Measurements from ENCODE around the gene GLP2R. TPM values are rescaled to one million over a fixed set of nuclear protein-coding genes. Genes with fewer than 3 reads are reported as not detected.

Gene GLP2R
- polyA plus RNA-seq, 1 donor from 2014 or later, result not detected

GRCh38 chr17:9902120-9902519 is 76.4 kb downstream of the GLP2R start:
- TF ChIP-seq CTCF (IDR thresholded peaks at IDR 0.05; ENCODE audit: poor library complexity, severe bottlenecking) (no peak), MXI1 (conservative IDR thresholded peaks at IDR 0.05; ENCODE audit: poor library complexity, severe bottlenecking) (no peak), REST (IDR thresholded peaks at IDR 0.05; ENCODE audit: borderline replicate concordance) (no peak), SMC3 (conservative IDR thresholded peaks at IDR 0.05; ENCODE audit: poor library complexity) (no peak), EZH2 (IDR thresholded peaks at IDR 0.05; ENCODE audit: borderline replicate concordance, insufficient read depth, low read length, poor library complexity, severe bottlenecking) (no peak)
- no peaks in the 10 kb centered on the region for H3K36me3 ChIP-seq (ENCODE audit: insufficient read depth, low read length)
- H3K79me2 ChIP-seq (replicated peaks; ENCODE audit: insufficient read depth, low read length), result no peaks in the 10 kb centered on the region
- H3K27me3 ChIP-seq (ENCODE audit: insufficient read depth, low read depth, low read length), result no peaks in the 10 kb centered on the region
- H3K9me2 ChIP-seq (ENCODE audit: insufficient read depth, low read length), result no peaks in the 10 kb centered on the region
- no peak overlapping the region for H2AFZ ChIP-seq (ENCODE audit: low read depth, low read length)
- H3K4me2 ChIP-seq (ENCODE audit: low read length), result no peak overlapping the region
- H3K9ac ChIP-seq (ENCODE audit: low read length), result no peak overlapping the region
- no peaks in the 10 kb centered on the region for H3K9me3 ChIP-seq (ENCODE audit: low read length)
- H4K20me1 ChIP-seq (ENCODE audit: insufficient read depth), result no peaks in the 10 kb centered on the region
- H3K27ac ChIP-seq (ENCODE audit: low read length), result no peak overlapping the region
- H3F3A ChIP-seq (ENCODE audit: insufficient read depth, low read length, poor library complexity, severe bottlenecking), result no peaks in the 10 kb centered on the region
- no peak overlapping the region for H3K4me3 ChIP-seq (ENCODE audit: low read length)

- Histone ChIP-seq H3K9me3 (ENCODE audit: low read length) (no peaks in the 10 kb centered on the region), H2AFZ (ENCODE audit: low read depth, low read length) (no peak overlapping the region), H3F3A (ENCODE audit: insufficient read depth, low read length, poor library complexity, severe bottlenecking) (no peaks in the 10 kb centered on the region), H3K9me2 (ENCODE audit: insufficient read depth, low read length) (no peaks in the 10 kb centered on the region), H3K4me3 (ENCODE audit: low read length) (no peak overlapping the region), H3K27ac (ENCODE audit: low read length) (no peak overlapping the region), H4K20me1 (ENCODE audit: insufficient read depth) (no peaks in the 10 kb centered on the region), H3K4me2 (ENCODE audit: low read length) (no peak overlapping the region), H3K9ac (ENCODE audit: low read length) (no peak overlapping the region), H3K79me2 (replicated peaks; ENCODE audit: insufficient read depth, low read length) (no peaks in the 10 kb centered on the region), H3K27me3 (ENCODE audit: insufficient read depth, low read depth, low read length) (no peaks in the 10 kb centered on the region), H3K36me3 (ENCODE audit: insufficient read depth, low read length) (no peaks in the 10 kb centered on the region)
- TF ChIP-seq MXI1 (conservative IDR thresholded peaks at IDR 0.05; ENCODE audit: poor library complexity, severe bottlenecking), result no peak
- no peak for TF ChIP-seq RAD21 (conservative IDR thresholded peaks at IDR 0.05)
- TF ChIP-seq EP300 (conservative IDR thresholded peaks at IDR 0.05; ENCODE audit: poor library complexity, severe bottlenecking), result no peak
- TF ChIP-seq TAF1 (IDR thresholded peaks at IDR 0.05; ENCODE audit: low read depth), result no peak
These were observed 78.8 kb downstream of the GLP2R start for GRCh38 chr17:9904277-9905077.
